ENCODE measurements around the gene SSNA1.

SSNA1 gene

GRCh38 chr9:137188490-137189296 is at the start of gene SSNA1, which contains the start of gene ANAPC2:
Gene SSNA1 (plus strand): TSS chr9:137188676. CDS start chr9:137188727, 51 bp downstream.
Gene ANAPC2 (minus strand): TSS chr9:137188560. CDS start chr9:137188532, 28 bp downstream.
- peak; percentile 91 for DNase-seq (ENCODE audit: low spot score)

GRCh38 chr9:137138722-137139467 is 49.6 kb upstream of the SSNA1 start, which contains the start of gene GRIN1:
Gene GRIN1 (plus strand): TSS chr9:137139154. CDS start chr9:137139487, 333 bp downstream.
- no peak for DNase-seq (ENCODE audit: low spot score)

GRCh38 chr9:137139468-137140150 is 48.9 kb upstream of the SSNA1 start:
- DNase-seq (ENCODE audit: low spot score) = no peak

- DNase-seq (ENCODE audit: low spot score) = no peak
Observed at GRCh38 chr9:137140151-137141012, 48.1 kb upstream of the SSNA1 start.

- no peak for DNase-seq (ENCODE audit: low spot score)
Observed at GRCh38 chr9:137141050-137141810, 47.2 kb upstream of the SSNA1 start.

GRCh38 chr9:137141976-137142936 is 46.2 kb upstream of the SSNA1 start:
- no peak for DNase-seq (ENCODE audit: low spot score)

GRCh38 chr9:137143459-137143858 is 45.0 kb upstream of the SSNA1 start:
- no peak for DNase-seq (ENCODE audit: low spot score)

GRCh38 chr9:137145731-137146526 is 42.5 kb upstream of the SSNA1 start:
- DNase-seq (ENCODE audit: low spot score) = no peak

- DNase-seq (ENCODE audit: low spot score) = no peak
Observed at GRCh38 chr9:137146527-137146918, 42.0 kb upstream of the SSNA1 start.

GRCh38 chr9:137147091-137147792 is 41.2 kb upstream of the SSNA1 start:
- no peak for DNase-seq (ENCODE audit: low spot score)

- DNase-seq (ENCODE audit: low spot score) = no peak
Observed at GRCh38 chr9:137147793-137148160, 40.7 kb upstream of the SSNA1 start.

- DNase-seq (ENCODE audit: low spot score) = no peak
Observed at GRCh38 chr9:137148242-137148641, 40.2 kb upstream of the SSNA1 start.

- no peak for DNase-seq (ENCODE audit: low spot score)
Observed at GRCh38 chr9:137148661-137149060, 39.8 kb upstream of the SSNA1 start.

- DNase-seq (ENCODE audit: low spot score) = no peak
Observed at GRCh38 chr9:137149363-137149762, 39.1 kb upstream of the SSNA1 start.

- no peak for DNase-seq (ENCODE audit: low spot score)
Observed at GRCh38 chr9:137149942-137150616, 38.4 kb upstream of the SSNA1 start.

- DNase-seq (ENCODE audit: low spot score) = no peak
Observed at GRCh38 chr9:137150617-137151457, 37.6 kb upstream of the SSNA1 start.
